ENCODE data around the gene MAP3K7CL.

- TF ChIP-seq CTCF (IDR thresholded peaks at IDR 0.05; ENCODE audit: poor library complexity) (no peak), EZH2 (IDR thresholded peaks at IDR 0.05; ENCODE audit: borderline replicate concordance) (no peak), EZH2phosphoT487 (IDR thresholded peaks at IDR 0.05; ENCODE audit: low read depth, severe bottlenecking, unreplicated experiment) (no peak)
These were observed 25.2 kb upstream of the MAP3K7CL start for GRCh38 chr21:29105218-29105617.
